Measurements from ENCODE around the gene GDA.
"Not testable (repeated sequence)": the region's sequence is repeated elsewhere in the genome, so short reads cannot be mapped to it uniquely, and the experiment has no call there.

The GDA gene

GRCh38 chr9:72207278-72207677 lies 58.0 kb downstream of the GDA start:
- no peak for DNase-seq (ENCODE audit: low read depth)

DNA sequence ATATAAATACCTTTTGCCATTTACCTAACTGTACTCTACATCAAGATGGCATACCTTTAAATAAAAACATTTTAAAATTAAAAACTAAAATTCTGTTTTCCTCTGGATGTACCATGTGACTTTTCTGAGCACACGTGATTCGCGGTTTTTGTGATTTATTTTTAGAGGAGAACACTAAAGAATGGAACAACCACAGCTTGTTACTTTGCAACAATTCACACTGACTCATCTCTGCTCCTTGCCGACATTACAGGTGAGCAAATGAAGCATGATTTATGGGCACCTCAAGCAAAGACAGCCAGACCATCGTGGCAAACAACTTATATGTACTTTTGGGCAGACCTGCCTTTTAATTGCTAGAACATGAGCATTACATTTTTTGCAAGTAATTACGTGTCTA lies 61.3 kb downstream of the GDA start:
- no peak for DNase-seq (ENCODE audit: low read depth)

DNA sequence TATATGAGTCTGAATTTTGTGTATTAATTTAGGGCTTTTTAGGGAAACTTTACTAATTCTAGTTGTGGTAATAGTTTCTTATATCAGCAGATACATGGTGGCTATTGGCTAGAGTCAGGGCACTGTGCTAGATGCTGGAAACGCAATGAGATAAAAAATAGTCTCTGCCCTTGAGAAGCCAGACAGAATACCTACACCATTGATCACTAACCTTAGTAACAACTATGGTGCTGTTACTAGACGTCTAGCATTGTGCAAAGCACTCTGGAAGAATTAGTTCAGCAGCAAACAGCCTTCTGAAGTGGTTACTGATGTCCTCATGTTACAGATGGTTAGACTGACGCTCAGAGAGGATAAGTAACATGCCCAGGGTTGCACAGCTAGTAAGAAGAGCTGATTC lies 61.8 kb downstream of the GDA start:
- no peak for DNase-seq (ENCODE audit: low read depth)

GRCh38 chr9:72213906-72214305 lies 64.7 kb downstream of the GDA start:
- no peak for DNase-seq (ENCODE audit: low read depth)

- DNase-seq (ENCODE audit: low read depth) = no peak
Observed at GRCh38 chr9:72217306-72217842, 68.1 kb downstream of the GDA start.

- DNase-seq (ENCODE audit: low read depth) = no peak
Observed at GRCh38 chr9:72220589-72220988, 71.3 kb downstream of the GDA start.

GRCh38 chr9:72226146-72226812 lies 77.0 kb downstream of the GDA start:
- no peak for DNase-seq (ENCODE audit: low read depth)

GRCh38 chr9:72228282-72228681 lies 79.0 kb downstream of the GDA start:
- no peak for DNase-seq (ENCODE audit: low read depth)

GRCh38 chr9:72232778-72233177 lies 83.5 kb downstream of the GDA start:
- no peak for DNase-seq (ENCODE audit: low read depth)

GRCh38 chr9:72247549-72247948 lies 98.3 kb downstream of the GDA start:
- no peak for DNase-seq (ENCODE audit: low read depth)

DNA sequence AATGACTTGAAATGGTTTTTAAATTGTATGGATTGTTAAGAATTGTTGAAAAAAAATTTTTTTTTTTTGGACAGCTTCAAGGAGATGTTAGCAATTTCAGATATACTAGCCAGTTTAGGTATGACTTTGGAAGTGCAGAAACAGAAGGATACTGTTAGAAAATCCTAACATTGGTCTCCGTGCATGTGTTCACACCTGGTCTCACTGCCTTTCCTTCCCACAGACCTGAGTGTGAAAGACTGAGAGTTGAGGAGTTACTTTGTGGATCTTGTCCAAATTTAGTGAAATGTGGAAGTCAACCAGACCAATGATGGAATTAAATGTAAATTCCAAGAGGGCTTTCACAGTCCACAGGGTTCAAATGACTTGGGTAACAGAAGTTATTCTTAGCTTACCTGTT lies 102.3 kb downstream of the GDA start:
- no peak for DNase-seq (ENCODE audit: low read depth)

- no peak for DNase-seq (ENCODE audit: low read depth)
Observed at GRCh38 chr9:72254901-72255545, 105.8 kb downstream of the GDA start.

DNA sequence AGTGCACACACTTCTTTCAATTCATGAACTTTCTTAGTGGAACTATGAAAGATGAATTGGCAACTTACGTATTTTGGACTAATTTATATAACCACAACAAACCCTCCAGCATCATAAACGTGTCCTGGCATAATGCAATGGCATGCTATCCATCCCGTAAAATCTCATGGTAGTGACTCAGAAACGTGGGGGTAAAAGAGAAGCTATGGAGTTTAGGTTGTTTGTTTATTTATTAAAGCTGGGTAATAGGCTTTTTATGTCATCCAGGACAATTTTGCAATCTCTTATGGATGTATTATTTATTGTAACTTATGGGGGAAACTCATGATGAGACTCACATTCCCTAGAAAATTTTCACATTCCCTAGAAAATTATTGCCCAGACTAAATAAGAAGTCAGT lies 106.3 kb downstream of the GDA start:
- no peak for DNase-seq (ENCODE audit: low read depth)

- no peak for DNase-seq (ENCODE audit: low read depth)
Observed at GRCh38 chr9:72256931-72257330, 107.7 kb downstream of the GDA start.

DNA sequence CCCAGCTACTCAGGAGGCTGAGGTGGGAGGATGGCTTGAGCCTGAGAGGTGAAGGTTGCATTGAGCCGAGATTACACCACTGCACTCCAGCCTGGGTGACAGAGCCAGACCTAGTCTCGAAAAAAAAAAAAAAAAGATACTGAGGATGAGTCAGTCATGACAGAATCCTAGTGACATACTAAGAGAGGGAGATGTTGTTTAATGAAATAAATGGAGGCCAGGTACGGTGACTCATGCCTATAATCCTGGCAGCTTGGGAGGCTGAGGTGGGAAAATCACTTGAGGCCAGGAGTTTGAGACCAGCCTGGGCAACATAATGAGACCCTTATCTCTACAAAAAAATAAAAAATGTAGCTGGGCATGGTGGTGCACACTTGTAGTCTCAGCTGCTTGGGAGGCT lies 108.6 kb downstream of the GDA start:
- DNase-seq (ENCODE audit: low read depth) = no peak

- no peak for DNase-seq (ENCODE audit: low read depth)
Observed at GRCh38 chr9:72262063-72262462, 112.8 kb downstream of the GDA start.

DNA sequence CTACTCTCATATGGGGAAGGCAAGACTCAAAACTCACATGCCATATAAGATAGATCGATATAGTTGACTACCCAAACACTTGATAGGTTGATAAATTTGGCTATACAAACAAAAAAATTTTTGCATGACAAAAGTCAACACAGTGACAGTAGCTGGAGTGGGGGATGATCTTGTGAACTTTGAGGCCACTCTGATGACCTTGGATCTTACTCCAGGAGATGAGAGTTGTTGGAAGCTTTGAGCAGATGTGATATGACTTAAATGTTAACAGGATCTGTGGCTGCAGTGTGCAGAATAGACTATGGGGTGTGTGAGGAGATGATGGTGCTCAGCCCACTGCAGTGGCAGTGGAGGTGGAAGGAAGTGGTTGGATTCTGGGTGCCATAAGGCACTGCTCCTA lies 114.3 kb downstream of the GDA start:
- no peak for DNase-seq (ENCODE audit: low read depth)

DNA sequence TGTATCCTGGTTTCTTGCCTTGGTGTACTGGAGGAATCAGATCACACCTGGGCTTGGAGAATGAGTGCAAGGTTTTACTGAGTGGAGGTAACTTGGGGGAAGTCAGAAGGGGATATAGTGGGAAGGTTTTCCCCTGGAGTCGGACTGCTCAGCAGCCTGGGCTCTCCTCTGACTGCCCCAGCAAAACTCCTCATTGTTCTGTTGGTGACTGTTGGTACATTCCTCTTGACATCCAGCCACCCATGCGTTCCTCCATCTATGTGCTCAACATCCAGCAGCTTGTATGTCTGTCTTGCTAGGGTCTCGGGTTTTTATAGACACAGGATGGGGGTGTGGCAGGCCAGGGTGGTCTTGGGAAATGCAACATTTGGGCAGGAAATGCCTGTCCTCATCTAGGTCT lies 119.7 kb downstream of the GDA start:
- DNase-seq (ENCODE audit: low read depth) = no peak

GRCh38 chr9:72270359-72270758 lies 121.1 kb downstream of the GDA start:
- not testable (repeated sequence) for DNase-seq (ENCODE audit: low read depth)

DNA sequence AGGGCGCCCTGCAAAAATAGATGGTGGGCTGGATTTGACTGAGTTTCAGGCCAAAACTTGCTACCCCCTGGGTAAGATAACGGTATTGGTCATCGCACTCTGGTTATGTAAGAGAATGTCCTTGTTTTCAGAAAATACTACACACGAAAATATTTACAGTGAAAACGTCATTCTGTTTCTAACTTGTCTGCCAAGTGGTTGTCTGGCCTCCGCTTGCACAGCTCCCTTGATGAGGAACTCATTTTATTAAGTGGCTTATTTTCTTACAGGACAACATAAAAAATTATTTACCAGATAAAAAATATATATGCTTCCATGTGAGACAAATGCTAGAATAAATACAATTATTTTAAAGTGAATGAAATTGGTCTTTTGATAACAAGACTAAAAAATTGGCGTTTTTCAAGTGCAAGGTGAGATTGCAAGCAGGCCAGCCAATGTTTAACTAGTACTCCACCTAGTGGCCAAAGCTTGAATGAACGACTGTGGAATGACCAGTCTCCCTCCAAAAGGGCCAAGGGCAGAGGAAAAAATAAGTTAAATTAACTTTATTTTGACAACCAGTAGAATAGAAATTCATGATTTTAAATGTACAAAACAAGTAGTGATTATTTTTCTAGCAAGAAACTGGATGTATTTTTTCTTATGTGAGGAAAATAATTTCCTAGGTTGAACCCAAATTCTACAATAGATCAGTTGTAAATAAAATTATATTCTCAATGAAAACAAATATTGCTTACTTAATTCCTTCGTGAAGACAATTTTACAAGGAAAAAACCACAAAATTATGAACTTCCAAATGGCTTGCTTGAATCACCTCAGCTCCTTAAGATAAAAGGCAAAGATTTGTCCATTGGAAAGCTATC lies 122.6 kb downstream of the GDA start:
- peak; percentile 23 for DNase-seq (ENCODE audit: low read depth)

- DNase-seq (ENCODE audit: low read depth) = no peak
Observed at GRCh38 chr9:72274441-72274840, 125.2 kb downstream of the GDA start.

GRCh38 chr9:72274916-72275315 lies 125.7 kb downstream of the GDA start:
- DNase-seq (ENCODE audit: low read depth) = no peak

DNA sequence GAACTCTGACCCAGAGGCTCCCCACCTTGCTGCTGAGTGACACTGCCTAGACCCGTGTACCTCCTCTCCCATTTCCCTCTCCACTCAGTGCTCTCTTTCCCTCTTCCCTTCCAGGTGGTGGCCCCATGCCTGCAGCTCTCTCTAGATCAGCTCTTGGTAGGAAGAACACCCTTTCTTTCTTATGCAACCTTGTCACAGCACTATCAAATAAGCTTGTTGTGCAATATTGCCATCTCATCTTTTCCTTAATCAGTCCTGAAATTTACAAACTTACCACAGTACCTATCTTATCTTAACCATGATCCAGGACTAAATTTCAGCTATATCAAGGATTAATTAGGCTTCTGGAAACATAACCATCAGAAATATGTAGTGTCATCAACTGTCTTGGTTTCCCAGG lies 127.2 kb downstream of the GDA start:
- no peak for DNase-seq (ENCODE audit: low read depth)
